Testis (tissue), 2 donors: ENCODE measurements around the gene EEFSEC.

ENCODE experiments used
- CTCF ChIP-seq, 3 experiments: fragments of 450-650 bp in 2 of 3; fragments of 200-600 bp in 1 of 3; sonication (generic) in 1 of 3; IDR thresholded peaks; one replicate each; pipeline ENCODE4 v1.5.1; 2016 to 2019; ENCODE audit warnings: antibody characterized with exemption in 3 of 3, mild to moderate bottlenecking in 2 of 3, moderate library complexity in 1 of 3
- POLR2A ChIP-seq: fragments of 450-650 bp; IDR thresholded peaks from one replicate; pipeline ENCODE4 v1.6.1; 2017; ENCODE audit warnings: antibody characterized with exemption, mild to moderate bottlenecking, moderate library complexity

DNA sequence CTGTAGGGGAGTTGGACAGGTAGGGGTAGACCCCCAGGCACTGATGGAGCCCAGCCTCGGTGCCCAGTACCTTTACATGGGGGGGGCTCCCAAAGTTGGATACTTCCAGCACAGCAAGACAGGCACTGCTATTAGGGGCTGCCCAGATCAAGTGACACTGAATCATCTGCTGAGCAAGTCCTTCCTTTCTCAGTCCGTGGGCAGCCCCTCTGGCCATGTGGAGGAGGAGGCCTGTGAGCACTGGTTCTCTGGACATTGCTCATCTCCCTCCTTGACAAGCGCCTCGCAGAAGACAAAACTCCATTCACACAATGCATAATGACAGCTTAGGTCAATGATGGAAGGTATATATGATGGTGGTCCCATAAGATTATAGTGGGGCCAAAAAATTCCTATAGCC lies 35.7 kb downstream of the EEFSEC start:
- TF ChIP-seq CTCF (IDR thresholded peaks at IDR 0.05) (no peak), POLR2A (no peak)
